Caco-2 (cell line): ENCODE results near the gene PPP1R27. TPM values are rescaled to one million over a fixed set of nuclear protein-coding genes. Genes with fewer than 3 reads are reported as not detected.

ENCODE experiments used
- BruUV-seq: library from RNA; stranded (reverse); fragments of 400-500 nt; replicated peaks from 2 replicates; lab custom pipeline; 2021; lab: Mats Ljungman, UMichigan
- CTCF ChIA-PET: fragments of 300-600 bp; sonication (Branson Sonifier 250); formaldehyde crosslinking; loops from one replicate; lab custom pipeline; 2022; ENCODE audit warnings: antibody characterized with exemption; lab: Charles Lee
- POLR2A ChIA-PET: fragments of 300-600 bp; sonication (Branson Sonifier 250); formaldehyde crosslinking; loops from one replicate; lab custom pipeline; 2022; ENCODE audit warnings: antibody characterized with exemption; lab: Charles Lee
- DNase-seq, 2 experiments: peaks; one replicate each; pipeline versions ENCODE4 v3.0.0 to v3.0.0-alpha.2; 2020 to 2022
- H3K27me3 ChIP-seq: replicated peaks from 2 replicates; pipeline ENCODE4 v1.6.0; 2011; ENCODE audit warnings: low read length; ENCODE audit not compliant: control insufficient read depth, insufficient read depth
- H3K36me3 ChIP-seq: 2 replicates; pipeline ENCODE4 v1.5.1; 2011; ENCODE audit warnings: low read length; ENCODE audit not compliant: control insufficient read depth, insufficient read depth
- H3K4me1 ChIP-seq: fragments of 250-450 bp; sonication (Bioruptor Pico); 2 replicates; pipeline ENCODE4 v1.5.1; 2020; ENCODE audit warnings: mild to moderate bottlenecking
- H3K4me3 ChIP-seq: 2 replicates; pipeline ENCODE4 v1.5.1; 2011; ENCODE audit warnings: low read depth, mild to moderate bottlenecking, control low read depth, low read length
- H3K9me3 ChIP-seq: fragments of 250-450 bp; sonication (Bioruptor Pico); 2 replicates; pipeline ENCODE4 v1.5.1; 2020; ENCODE audit warnings: mild to moderate bottlenecking, moderate library complexity
- H3K27ac Mint-ChIP-seq: one replicate; pipeline ENCODE4 v1.8.0; 2022; ENCODE audit warnings: mixed read lengths; ENCODE audit not compliant: unreplicated experiment
- H3K27me3 Mint-ChIP-seq: one replicate; pipeline ENCODE4 v1.8.0; 2022; ENCODE audit warnings: mixed read lengths; ENCODE audit not compliant: insufficient read depth, unreplicated experiment
- H3K36me3 Mint-ChIP-seq: one replicate; pipeline ENCODE4 v1.8.0; 2022; ENCODE audit warnings: mild to moderate bottlenecking, mixed read lengths; ENCODE audit not compliant: insufficient read depth, unreplicated experiment
- H3K4me1 Mint-ChIP-seq: one replicate; pipeline ENCODE4 v1.8.0; 2022; ENCODE audit warnings: low read depth, mixed read lengths; ENCODE audit not compliant: unreplicated experiment
- H3K4me3 Mint-ChIP-seq: one replicate; pipeline ENCODE4 v1.8.0; 2022; ENCODE audit warnings: mild to moderate bottlenecking, moderate library complexity, mixed read lengths; ENCODE audit not compliant: unreplicated experiment
- H3K9me3 Mint-ChIP-seq: one replicate; pipeline ENCODE4 v1.8.0; 2022; ENCODE audit warnings: mixed read lengths; ENCODE audit not compliant: unreplicated experiment
- CTCF ChIP-seq, 2 experiments: fragments of 200-600 bp in 1 of 2; IDR thresholded peaks; 1 replicate in 1 of 2; 2 replicates in 1 of 2; pipeline versions ENCODE4 v1.5.1 to v1.8.0; 2011 to 2022; ENCODE audit warnings: antibody characterized with exemption in 1 of 2, control low read depth in 1 of 2, inconsistent platforms in 1 of 2, low read depth in 1 of 2, low read length in 1 of 2, mild to moderate bottlenecking in 1 of 2, moderate library complexity in 1 of 2; ENCODE audit not compliant: insufficient read depth in 1 of 2, severe bottlenecking in 1 of 2, unreplicated experiment in 1 of 2
- intact Hi-C: fragments of 100-400 bp; cut with micrococcal nuclease; formaldehyde crosslinking; loops from one replicate; pipeline ENCODE4 v1.10.0; 2022; ENCODE audit not compliant: unreplicated experiment
- total RNA-seq: library from RNA; stranded (reverse); gene quantifications from 2 replicates; pipeline ENCODE4 v1.2.3, GENCODE V29; 2022

The PPP1R27 gene
- total RNA-seq, 1 experiment from 2014 or later: 0.93 TPM

- peak in 1 of 2 experiments; percentile 96 for DNase-seq
- Histone ChIP-seq H3K4me3 (peak within 1 kb of the TSS; percentile 81), H3K36me3 (peaks cover 4% of the 10 kb centered on the region; the same call in 1 of the 2 replicates), H3K27me3 (no peaks in the 10 kb centered on the region), H3K9me3 (no peaks in the 10 kb centered on the region), H3K4me1 (peaks cover 49% of the 10 kb centered on the region)
- H3K27me3 Mint-ChIP-seq: no peaks in the 10 kb centered on the region
- no TSS peak for BruUV-seq
- peak within 1 kb of the TSS; percentile 78 for H3K4me3 Mint-ChIP-seq
- TF ChIP-seq CTCF (IDR thresholded peaks at IDR 0.05; ENCODE audit: insufficient read depth in 1 of 2, low read depth in 1 of 2, low read length in 1 of 2, severe bottlenecking in 1 of 2, unreplicated experiment in 1 of 2): no peak
- POLR2A ChIA-PET: interaction anchor here (0.6 to 1.1 kb wide), 2 partner anchors 10 to 21 kb away, joined by 4 read pairs; partner anchors contain the start of gene P4HB
- CTCF ChIA-PET: no interaction called here
- H3K36me3 Mint-ChIP-seq: peaks cover 89% of the 10 kb centered on the region
- peaks cover 16% of the 10 kb centered on the region for H3K4me1 Mint-ChIP-seq
- intact Hi-C loops: loop anchor here (5.0 kb wide), 1 partner anchor 151 kb away; the partner anchor contains the start of genes CENPX and LRRC45
- H3K9me3 Mint-ChIP-seq: no peaks in the 10 kb centered on the region
- peak within 1 kb of the TSS; percentile 90 for H3K27ac Mint-ChIP-seq
Measured at GRCh38 chr17:81870981-81871386, 36.1 kb upstream of the PPP1R27 start, which contains the start of gene ARHGDIA. TSS of gene ARHGDIA (minus strand) at chr17:81871337. CDS start at chr17:81869930, 1,407 bp downstream.

- H3K4me3 Mint-ChIP-seq: peak overlapping the region; percentile 77
- BruUV-seq: no TSS peak
- H3K36me3 Mint-ChIP-seq: peaks cover 96% of the 10 kb centered on the region
- Histone ChIP-seq H3K4me1 (peaks cover 50% of the 10 kb centered on the region), H3K4me3 (peak overlapping the region; percentile 81), H3K36me3 (peaks cover 4% of the 10 kb centered on the region; the same call in 1 of the 2 replicates), H3K9me3 (no peaks in the 10 kb centered on the region), H3K27me3 (no peaks in the 10 kb centered on the region)
- no peak for TF ChIP-seq CTCF (IDR thresholded peaks at IDR 0.05; ENCODE audit: insufficient read depth in 1 of 2, low read depth in 1 of 2, low read length in 1 of 2, severe bottlenecking in 1 of 2, unreplicated experiment in 1 of 2)
- H3K9me3 Mint-ChIP-seq: no peaks in the 10 kb centered on the region
- CTCF ChIA-PET: interaction anchor here (0.6 kb wide), 1 partner anchor 355 kb away, joined by 3 read pairs; no protein-coding TSS in a partner anchor
- intact Hi-C loops: loop anchor here (5.0 kb wide), 1 partner anchor 152 kb away; the partner anchor contains the start of genes CENPX and LRRC45
- peaks cover 16% of the 10 kb centered on the region for H3K4me1 Mint-ChIP-seq
- POLR2A ChIA-PET: interaction anchor here (0.6 to 1.1 kb wide), 2 partner anchors 9 to 21 kb away, joined by 4 read pairs; partner anchors contain the start of gene P4HB
- peak in 1 of 2 experiments; percentile 54 for DNase-seq
- H3K27me3 Mint-ChIP-seq: no peaks in the 10 kb centered on the region
- peak overlapping the region; percentile 90 for H3K27ac Mint-ChIP-seq
Measured at GRCh38 chr17:81870131-81870980, 35.5 kb upstream of the PPP1R27 start.
